Fibroblast of mammary gland (primary cell): ENCODE measurements around the gene GRIN2D.

Experiments
- DNase-seq: peaks from one replicate; pipeline ENCODE4 v3.0.0-alpha.2; 2010; ENCODE audit warnings: low read depth
- H3K4me3 ChIP-seq: 2 replicates; pipeline ENCODE4 v1.5.1; 2011; ENCODE audit warnings: low read depth, mild to moderate bottlenecking, low read length, moderate library complexity; ENCODE audit not compliant: control insufficient read depth
- CTCF ChIP-seq: conservative IDR thresholded peaks from 2 replicates; pipeline ENCODE4 v1.5.1; 2011; ENCODE audit warnings: low read depth, low read length, inconsistent platforms; ENCODE audit not compliant: control insufficient read depth, insufficient read depth

The GRIN2D gene

GRCh38 chr19:48433337-48433736 is 39.9 kb downstream of the GRIN2D start:
- DNase-seq, result no peak
- H3K4me3 ChIP-seq, result no peak overlapping the region
- TF ChIP-seq CTCF, result no peak

- no peak overlapping the region for H3K4me3 ChIP-seq
- DNase-seq, result no peak
- no peak for TF ChIP-seq CTCF
These were observed 43.1 kb downstream of the GRIN2D start for GRCh38 chr19:48436586-48436985.

GRCh38 chr19:48441360-48442050 is 48.0 kb downstream of the GRIN2D start:
- no peak for TF ChIP-seq CTCF
- no peak overlapping the region for H3K4me3 ChIP-seq
- DNase-seq, result no peak

GRCh38 chr19:48442116-48443035 is 48.9 kb downstream of the GRIN2D start:
- no peak overlapping the region for H3K4me3 ChIP-seq
- DNase-seq, result no peak
- no peak for TF ChIP-seq CTCF

GRCh38 chr19:48443256-48443655 is 49.8 kb downstream of the GRIN2D start:
- no peak overlapping the region for H3K4me3 ChIP-seq
- no peak for TF ChIP-seq CTCF
- no peak for DNase-seq
